Endodermal cell (in vitro differentiated cells): Measurements from ENCODE around the gene SYNE2. TPM values are rescaled to one million over a fixed set of nuclear protein-coding genes. Genes with fewer than 3 reads are reported as not detected.
"Not testable (repeated sequence)": the region's sequence is repeated elsewhere in the genome, so short reads cannot be mapped to it uniquely, and the experiment has no call there.

Experiments used
- DNase-seq: peaks from one replicate; pipeline ENCODE4 v3.0.0-alpha.2; 2017
- H3K27ac ChIP-seq: 2 replicates; pipeline ENCODE4 v1.5.1; 2013; ENCODE audit warnings: mild to moderate bottlenecking, low read depth, low read length, moderate library complexity
- H3K27me3 ChIP-seq: 2 replicates; pipeline ENCODE4 v1.6.1; 2013; ENCODE audit warnings: mild to moderate bottlenecking, low read length, moderate library complexity; ENCODE audit not compliant: insufficient read depth, control insufficient read depth, poor library complexity, severe bottlenecking
- H3K36me3 ChIP-seq: 2 replicates; pipeline ENCODE4 v1.7.0; 2013; ENCODE audit warnings: mild to moderate bottlenecking, low read length, moderate library complexity; ENCODE audit not compliant: control insufficient read depth, insufficient read depth
- H3K4me1 ChIP-seq: one replicate; pipeline ENCODE4 v1.7.0; 2013; ENCODE audit warnings: low read length; ENCODE audit not compliant: control insufficient read depth, insufficient read depth
- H3K4me3 ChIP-seq: 2 replicates; pipeline ENCODE4 v1.5.1; 2013; ENCODE audit warnings: mild to moderate bottlenecking, low read length, moderate library complexity
- H3K9ac ChIP-seq: 2 replicates; pipeline ENCODE4 v1.6.1; 2013; ENCODE audit warnings: mild to moderate bottlenecking, low read length, moderate library complexity; ENCODE audit not compliant: poor library complexity, severe bottlenecking; ENCODE audit errors: extremely low read depth
- H3K9me3 ChIP-seq: 2 replicates; pipeline ENCODE4 v1.6.1; 2013; ENCODE audit warnings: mild to moderate bottlenecking, low read length, moderate library complexity; ENCODE audit not compliant: control insufficient read depth
- H3K27ac Mint-ChIP-seq: 2 replicates; pipeline ENCODE4 v1.8.0; 2020; ENCODE audit warnings: mixed read lengths
- H3K27me3 Mint-ChIP-seq: 2 replicates; pipeline ENCODE4 v1.8.0; 2021; ENCODE audit warnings: mild to moderate bottlenecking, mixed read lengths; ENCODE audit not compliant: insufficient read depth
- H3K36me3 Mint-ChIP-seq: 2 replicates; pipeline ENCODE4 v1.8.0; 2020; ENCODE audit warnings: low read depth, mixed read lengths
- H3K4me1 Mint-ChIP-seq: 2 replicates; pipeline ENCODE4 v1.8.0; 2020; ENCODE audit warnings: mixed read lengths
- H3K4me3 Mint-ChIP-seq: 2 replicates; pipeline ENCODE4 v1.8.0; 2020; ENCODE audit warnings: mild to moderate bottlenecking, moderate library complexity, mixed read lengths
- H3K9me3 Mint-ChIP-seq: 2 replicates; pipeline ENCODE4 v1.8.0; 2020; ENCODE audit warnings: mild to moderate bottlenecking, mixed read lengths
- CTCF ChIP-seq: fragments of 200-600 bp; sonication (generic); conservative IDR thresholded peaks from 2 replicates; pipeline ENCODE4 v1.5.0; 2021; ENCODE audit warnings: antibody characterized with exemption, mild to moderate bottlenecking
- WGBS, 2 experiments: methylation state at CpG; one replicate each; pipeline versions ENCODE4 v1.1.5 to v1.1.7; 2013; ENCODE audit warnings: missing lambda C conversion rate in 2 of 2, mixed read lengths in 1 of 2; ENCODE audit not compliant: insufficient coverage in 1 of 2, insufficient read length in 1 of 2; 5-methylcytosine and 5-hydroxymethylcytosine counted together
- total RNA-seq, 2 donors: library from RNA; stranded (reverse); fragmentation: NEBNext Ultra II Directional in 1 of 2; extraction: Animal tissue kit (Norgen Biotek cat#: 25700) in 1 of 2; gene quantifications; 2 replicates in 1 of 2; 3 replicates in 1 of 2; pipeline ENCODE4 v1.2.1, GENCODE V29; 2021

SYNE2 gene
- total RNA-seq, 2 donors from 2014 or later: 65.8 to 70.0 TPM

- H3K4me1 ChIP-seq: no peaks in the 10 kb centered on the region
- no peaks in the 10 kb centered on the region for H3K27me3 ChIP-seq
- no peak for TF ChIP-seq CTCF
- 93 to 96% methylated on average over 7 of the region's 7 CpGs for WGBS, 2 experiments
- Mint-ChIP-seq H3K4me3 (no peak overlapping the region), H3K9me3 (no peaks in the 10 kb centered on the region), H3K27me3 (no peaks in the 10 kb centered on the region), H3K4me1 (peaks cover 2% of the 10 kb centered on the region), H3K36me3 (peaks cover 9% of the 10 kb centered on the region), H3K27ac (no peak overlapping the region)
- H3K9ac ChIP-seq: no peak overlapping the region
- H3K27ac ChIP-seq: no peak overlapping the region
- no peak overlapping the region for H3K4me3 ChIP-seq
- no peak for DNase-seq
- H3K36me3 ChIP-seq: no peaks in the 10 kb centered on the region
- no peaks in the 10 kb centered on the region for H3K9me3 ChIP-seq
Observed at GRCh38 chr14:64114796-64115195, 262.0 kb downstream of the SYNE2 start.

- Mint-ChIP-seq H3K36me3 (peaks cover 9% of the 10 kb centered on the region), H3K4me1 (peaks cover 2% of the 10 kb centered on the region), H3K9me3 (no peaks in the 10 kb centered on the region), H3K27ac (no peak overlapping the region), H3K4me3 (no peak overlapping the region), H3K27me3 (no peaks in the 10 kb centered on the region)
- Histone ChIP-seq H3K27me3 (no peaks in the 10 kb centered on the region), H3K4me3 (no peak overlapping the region), H3K27ac (no peak overlapping the region), H3K9ac (no peak overlapping the region), H3K9me3 (no peaks in the 10 kb centered on the region), H3K4me1 (no peaks in the 10 kb centered on the region), H3K36me3 (no peaks in the 10 kb centered on the region)
- DNase-seq: no peak
- WGBS, 2 experiments: 83 to 95% methylated on average over 1 to 6 of the region's 6 CpGs
- no peak for TF ChIP-seq CTCF
Observed at GRCh38 chr14:64115401-64115800, 262.6 kb downstream of the SYNE2 start.

DNA sequence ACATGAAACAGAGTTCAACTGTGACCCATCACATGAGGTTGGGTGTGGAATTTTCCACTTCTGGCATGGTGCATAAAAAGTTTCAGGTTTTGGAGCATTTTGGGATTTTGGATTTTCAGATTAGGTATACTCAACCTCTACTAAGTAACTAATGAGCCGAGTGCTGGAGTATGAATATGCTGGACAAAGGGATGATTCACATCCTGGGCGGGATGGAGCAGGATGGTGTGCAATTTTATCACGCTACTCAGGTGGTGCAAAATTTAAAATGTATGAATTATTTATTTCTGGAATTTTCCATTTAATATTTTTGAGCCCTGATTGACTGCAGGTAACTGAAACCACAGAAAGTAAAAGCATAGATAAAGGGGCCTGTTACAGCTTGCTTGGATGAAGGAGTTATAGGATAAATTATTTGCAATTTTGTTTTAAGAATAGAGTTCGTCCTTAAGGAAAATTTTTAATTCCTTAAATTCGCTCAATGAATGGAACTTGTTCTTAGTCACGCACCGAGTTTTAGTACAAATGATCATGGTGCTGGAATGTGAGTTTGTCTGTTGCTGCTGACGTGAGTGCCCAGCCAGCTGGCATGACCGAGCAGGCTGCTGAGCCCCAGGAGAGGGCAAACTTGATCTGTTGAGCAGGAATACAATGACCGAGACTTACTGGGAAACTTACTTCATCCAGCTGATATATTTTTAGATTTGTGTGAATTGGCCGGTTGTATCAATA is 265.0 kb downstream of the SYNE2 start:
- no peak overlapping the region for H3K27ac ChIP-seq
- H3K36me3 ChIP-seq: peaks cover 5% of the 10 kb centered on the region
- no peaks in the 10 kb centered on the region for H3K27me3 Mint-ChIP-seq
- TF ChIP-seq CTCF: no peak
- no peak overlapping the region for H3K9ac ChIP-seq
- H3K4me1 Mint-ChIP-seq: peaks cover 2% of the 10 kb centered on the region
- no peak overlapping the region for H3K4me3 ChIP-seq
- no peak for DNase-seq
- WGBS, 2 experiments: 83 to 94% methylated on average over 5 to 11 of the region's 11 CpGs
- no peaks in the 10 kb centered on the region for H3K9me3 Mint-ChIP-seq
- H3K27me3 ChIP-seq: no peaks in the 10 kb centered on the region
- no peak overlapping the region for H3K4me3 Mint-ChIP-seq
- H3K9me3 ChIP-seq: no peaks in the 10 kb centered on the region
- peak overlapping the region; percentile 3 for H3K27ac Mint-ChIP-seq
- H3K4me1 ChIP-seq: no peaks in the 10 kb centered on the region
- H3K36me3 Mint-ChIP-seq: peaks cover 21% of the 10 kb centered on the region

- H3K27me3 ChIP-seq, H3K4me1 ChIP-seq, H3K4me3 Mint-ChIP-seq, H3K27me3 Mint-ChIP-seq, H3K9me3 Mint-ChIP-seq, DNase-seq, H3K27ac ChIP-seq, H3K4me1 Mint-ChIP-seq, H3K9ac ChIP-seq, H3K4me3 ChIP-seq, H3K36me3 ChIP-seq, H3K9me3 ChIP-seq: not testable (repeated sequence)
- peaks cover 26% of the 10 kb centered on the region for H3K36me3 Mint-ChIP-seq
- 98 to 100% methylated on average over 5 to 7 of the region's 7 CpGs for WGBS, 2 experiments
- peak overlapping the region; percentile 3 for H3K27ac Mint-ChIP-seq
Observed at GRCh38 chr14:64118403-64118742, 265.6 kb downstream of the SYNE2 start.
